Hepatocyte (in vitro differentiated cells): Measurements from ENCODE around the gene MAP3K8. TPM values are rescaled to one million over a fixed set of nuclear protein-coding genes. Genes with fewer than 3 reads are reported as not detected.

Experiments used
- DNase-seq: peaks from one replicate; pipeline ENCODE4 v3.0.0-alpha.2; 2016; ENCODE audit warnings: low spot score
- H2AFZ ChIP-seq: fragments of 200-600 bp; sonication (generic); 2 replicates; pipeline ENCODE4 v1.6.0; 2016; ENCODE audit warnings: antibody characterized with exemption, mild to moderate bottlenecking
- H3K27ac ChIP-seq: fragments of 200-600 bp; sonication (generic); 2 replicates; pipeline ENCODE4 v1.5.1; 2016; ENCODE audit warnings: mild to moderate bottlenecking
- H3K27me3 ChIP-seq: fragments of 200-600 bp; sonication (generic); 2 replicates; pipeline ENCODE4 v1.6.1; 2016
- H3K36me3 ChIP-seq: fragments of 200-600 bp; sonication (generic); replicated peaks from 2 replicates; pipeline ENCODE4 v1.5.1; 2016; ENCODE audit warnings: low read depth; ENCODE audit not compliant: insufficient read depth
- H3K4me1 ChIP-seq: fragments of 200-600 bp; sonication (generic); 2 replicates; pipeline ENCODE4 v1.5.1; 2016; ENCODE audit warnings: mild to moderate bottlenecking, moderate library complexity; ENCODE audit not compliant: insufficient read depth
- H3K4me2 ChIP-seq: fragments of 200-600 bp; sonication (generic); 2 replicates; pipeline ENCODE4 v1.6.0; 2016
- H3K4me3 ChIP-seq: fragments of 200-600 bp; sonication (generic); 2 replicates; pipeline ENCODE4 v1.5.1; 2016; ENCODE audit warnings: mild to moderate bottlenecking
- H3K79me2 ChIP-seq: fragments of 200-600 bp; sonication (generic); 2 replicates; pipeline ENCODE4 v1.6.0; 2017; ENCODE audit warnings: mild to moderate bottlenecking
- H3K9me2 ChIP-seq: fragments of 200-600 bp; sonication (generic); replicated peaks from 2 replicates; pipeline ENCODE4 v1.6.0; 2017; ENCODE audit warnings: mild to moderate bottlenecking; ENCODE audit not compliant: insufficient read depth
- H3K9me3 ChIP-seq: fragments of 200-600 bp; sonication (generic); 2 replicates; pipeline ENCODE4 v1.5.1; 2016; ENCODE audit warnings: low read depth, mild to moderate bottlenecking
- H4K20me1 ChIP-seq: fragments of 200-600 bp; sonication (generic); 2 replicates; pipeline ENCODE4 v1.6.0; 2016; ENCODE audit warnings: mild to moderate bottlenecking; ENCODE audit not compliant: insufficient read depth, poor library complexity, severe bottlenecking
- EZH2 ChIP-seq: fragments of 200-600 bp; sonication (generic); IDR thresholded peaks from 2 replicates; pipeline ENCODE4 v1.6.1; 2016; ENCODE audit warnings: antibody characterized with exemption, mild to moderate bottlenecking, borderline replicate concordance
- EZH2phosphoT487 ChIP-seq: fragments of 200-600 bp; sonication (generic); IDR thresholded peaks from one replicate; pipeline ENCODE4 v1.6.1; 2018; ENCODE audit warnings: antibody characterized with exemption, mild to moderate bottlenecking, low read depth, moderate library complexity; ENCODE audit not compliant: unreplicated experiment, severe bottlenecking
- WGBS: methylation state at CpG from one replicate; pipeline ENCODE4 v1.1.6; 2016; ENCODE audit warnings: low lambda C conversion rate; ENCODE audit errors: missing lambda C conversion rate; 5-methylcytosine and 5-hydroxymethylcytosine counted together
- polyA plus RNA-seq: library from polyadenylated mRNA; unstranded; fragments of >200 nt; fragmentation: Nextera tagmentation; extraction: Ambion mirVana; gene quantifications from 2 replicates; pipeline ENCODE4 v1.2.1, GENCODE V29; 2016
- total RNA-seq: library from RNA; depleted of rRNA; stranded (reverse); fragments of >200 nt; gene quantifications from 2 replicates; pipeline ENCODE4 v1.2.3, GENCODE V29; 2014
- TF ChIP-seq, protein P1 (sequence below): fragments of 200-600 bp; sonication (generic); IDR thresholded peaks from 2 replicates; pipeline ENCODE4 v1.5.1; 2016; ENCODE audit warnings: antibody characterized with exemption, mild to moderate bottlenecking; ENCODE audit not compliant: poor library complexity

Gene MAP3K8
- total and polyA plus RNA-seq, 2 experiments from 2014 or later = 23.0 to 40.0 TPM

DNA sequence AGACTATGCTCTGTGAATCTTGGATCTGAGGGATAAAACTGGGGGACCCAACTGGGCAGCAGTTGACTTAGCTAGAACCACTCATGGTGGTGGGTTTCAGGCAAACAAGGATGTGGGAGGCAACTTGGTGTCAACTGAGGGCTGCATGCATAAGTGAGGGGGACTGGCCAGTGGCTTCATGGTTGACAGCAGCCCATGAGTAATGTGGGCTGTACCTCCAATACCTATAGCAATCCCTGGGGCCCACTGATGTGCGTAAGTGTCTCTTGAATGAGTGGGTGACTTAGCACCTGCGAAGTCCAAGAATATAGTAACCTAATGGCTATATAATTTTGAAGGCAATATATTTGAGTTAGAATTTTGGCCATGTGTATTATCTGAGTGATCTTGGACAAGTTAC is 13.7 kb upstream of the MAP3K8 start:
- TF ChIP-seq EZH2phosphoT487 (no peak), EZH2 (no peak)
- TF ChIP-seq, protein P1, sequence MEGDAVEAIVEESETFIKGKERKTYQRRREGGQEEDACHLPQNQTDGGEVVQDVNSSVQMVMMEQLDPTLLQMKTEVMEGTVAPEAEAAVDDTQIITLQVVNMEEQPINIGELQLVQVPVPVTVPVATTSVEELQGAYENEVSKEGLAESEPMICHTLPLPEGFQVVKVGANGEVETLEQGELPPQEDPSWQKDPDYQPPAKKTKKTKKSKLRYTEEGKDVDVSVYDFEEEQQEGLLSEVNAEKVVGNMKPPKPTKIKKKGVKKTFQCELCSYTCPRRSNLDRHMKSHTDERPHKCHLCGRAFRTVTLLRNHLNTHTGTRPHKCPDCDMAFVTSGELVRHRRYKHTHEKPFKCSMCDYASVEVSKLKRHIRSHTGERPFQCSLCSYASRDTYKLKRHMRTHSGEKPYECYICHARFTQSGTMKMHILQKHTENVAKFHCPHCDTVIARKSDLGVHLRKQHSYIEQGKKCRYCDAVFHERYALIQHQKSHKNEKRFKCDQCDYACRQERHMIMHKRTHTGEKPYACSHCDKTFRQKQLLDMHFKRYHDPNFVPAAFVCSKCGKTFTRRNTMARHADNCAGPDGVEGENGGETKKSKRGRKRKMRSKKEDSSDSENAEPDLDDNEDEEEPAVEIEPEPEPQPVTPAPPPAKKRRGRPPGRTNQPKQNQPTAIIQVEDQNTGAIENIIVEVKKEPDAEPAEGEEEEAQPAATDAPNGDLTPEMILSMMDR = no peak
- Histone ChIP-seq H2AFZ (no peak overlapping the region), H3K4me1 (peaks cover 20% of the 10 kb centered on the region), H3K79me2 (no peaks in the 10 kb centered on the region), H3K9me2 (no peaks in the 10 kb centered on the region), H4K20me1 (no peaks in the 10 kb centered on the region), H3K36me3 (no peaks in the 10 kb centered on the region), H3K27me3 (no peaks in the 10 kb centered on the region), H3K4me2 (no peak overlapping the region), H3K4me3 (no peak overlapping the region), H3K27ac (no peak overlapping the region), H3K9me3 (no peaks in the 10 kb centered on the region)
- 100% methylated on average over 2 of the region's 2 CpGs for WGBS
- DNase-seq = no peak

DNA sequence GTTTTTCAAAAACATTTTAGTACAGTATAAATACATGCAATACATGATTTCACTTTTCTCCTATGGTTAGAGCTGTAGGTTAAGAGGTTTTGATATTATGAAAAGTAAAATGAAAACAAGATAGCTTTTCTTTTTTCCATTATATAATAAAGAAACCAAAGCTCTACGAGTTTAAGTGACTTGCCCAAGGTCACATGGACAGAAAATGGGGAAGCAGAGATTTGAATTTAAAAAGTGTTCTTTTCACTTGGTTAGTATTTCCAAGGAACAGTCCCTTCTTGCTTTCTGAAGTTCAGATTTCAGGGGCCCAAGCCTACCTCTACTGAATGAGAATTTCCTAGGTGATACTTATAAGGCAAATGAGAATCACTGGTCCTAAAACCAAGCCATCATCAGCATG is 13.2 kb upstream of the MAP3K8 start:
- Histone ChIP-seq H3K4me3 (no peak overlapping the region), H3K27me3 (no peaks in the 10 kb centered on the region), H4K20me1 (no peaks in the 10 kb centered on the region), H3K79me2 (no peaks in the 10 kb centered on the region), H3K9me3 (no peaks in the 10 kb centered on the region), H3K36me3 (no peaks in the 10 kb centered on the region), H3K9me2 (no peaks in the 10 kb centered on the region), H3K27ac (no peak overlapping the region), H3K4me2 (no peak overlapping the region), H3K4me1 (peaks cover 20% of the 10 kb centered on the region), H2AFZ (no peak overlapping the region)
- TF ChIP-seq EZH2 (no peak), EZH2phosphoT487 (no peak)
- TF ChIP-seq, protein P1 = no peak
- DNase-seq = no peak
- WGBS = 91% methylated on average over 1 of the region's 1 CpG

DNA sequence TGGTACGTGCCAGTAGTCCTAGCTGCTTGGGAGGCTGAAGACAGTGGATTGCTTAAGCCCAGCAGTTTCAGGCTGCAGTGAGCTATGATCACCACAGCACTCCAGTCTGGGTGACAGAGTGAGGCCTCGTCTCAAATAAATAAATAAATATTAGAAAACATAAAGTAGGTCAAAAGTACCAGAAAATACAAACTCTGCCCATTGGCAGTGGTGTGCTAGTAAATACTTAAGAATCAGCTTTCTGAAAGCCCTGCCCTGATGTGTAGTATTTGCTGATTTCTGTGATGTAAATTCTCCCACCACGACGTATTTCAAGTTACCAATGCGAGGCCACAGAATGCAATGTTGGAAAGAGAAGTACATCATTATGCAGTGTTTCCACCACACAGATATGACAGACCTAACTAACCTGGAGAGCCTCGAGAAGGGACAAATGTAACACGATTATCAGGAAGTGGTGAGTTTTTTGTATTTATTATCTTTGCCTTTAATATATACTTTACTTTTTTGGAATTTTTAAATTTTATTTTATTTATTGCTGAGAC is 11.8 kb upstream of the MAP3K8 start:
- no peak overlapping the region for H3K4me2 ChIP-seq
- WGBS = 94% methylated on average over 7 of the region's 7 CpGs
- H3K4me3 ChIP-seq = no peak overlapping the region
- H4K20me1 ChIP-seq = no peaks in the 10 kb centered on the region
- H3K27ac ChIP-seq = peak overlapping the region; percentile 84
- no peaks in the 10 kb centered on the region for H3K36me3 ChIP-seq
- no peak overlapping the region for H2AFZ ChIP-seq
- peaks cover 20% of the 10 kb centered on the region for H3K4me1 ChIP-seq
- TF ChIP-seq EZH2 (no peak), EZH2phosphoT487 (no peak)
- TF ChIP-seq, protein P1 = no peak
- no peaks in the 10 kb centered on the region for H3K79me2 ChIP-seq
- H3K27me3 ChIP-seq = no peaks in the 10 kb centered on the region
- H3K9me3 ChIP-seq = no peaks in the 10 kb centered on the region
- H3K9me2 ChIP-seq = no peaks in the 10 kb centered on the region
- DNase-seq = no peak
